Retinal pigment epithelial cell (primary cell): ENCODE results near the gene ISYNA1.

Experiments
- DNase-seq: peaks from one replicate; pipeline ENCODE4 v3.0.0-alpha.2; 2010; ENCODE audit warnings: low read depth
- H3K4me3 ChIP-seq: 2 replicates; pipeline ENCODE4 v1.5.1; 2011; ENCODE audit warnings: mild to moderate bottlenecking, low read length, control low read depth, moderate library complexity
- CTCF ChIP-seq: conservative IDR thresholded peaks from 2 replicates; pipeline ENCODE4 v1.5.1; 2011; ENCODE audit warnings: low read depth, low read length, control low read depth, inconsistent platforms

The ISYNA1 gene

DNA sequence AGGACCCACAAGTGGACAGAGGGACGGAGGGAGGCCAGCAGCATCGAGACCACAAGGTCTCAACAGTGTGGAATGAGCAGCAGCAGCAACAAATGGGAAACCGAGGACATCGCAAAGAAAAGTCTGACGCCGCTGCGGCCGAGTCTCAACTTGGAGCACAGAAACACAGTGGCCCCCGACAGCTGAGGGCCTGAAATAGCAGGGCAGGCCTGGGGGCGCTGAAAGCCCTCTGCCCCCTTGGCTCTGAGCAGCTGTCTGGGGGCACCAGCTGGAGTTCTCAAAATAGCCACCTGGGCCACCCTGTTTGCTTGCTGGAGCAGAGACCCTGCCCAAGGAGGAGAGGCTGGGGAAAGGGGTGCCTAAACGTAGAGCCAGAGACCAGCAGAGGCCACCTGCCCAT, 5.9 kb upstream of the ISYNA1 start:
- no peak for TF ChIP-seq CTCF

GRCh38 chr19:18443406-18443805, 5.5 kb upstream of the ISYNA1 start:
- no peak overlapping the region for H3K4me3 ChIP-seq
- no peak for DNase-seq
- TF ChIP-seq CTCF: no peak

More for the DNA sequence above, 5.9 kb upstream of the ISYNA1 start:
- no peak overlapping the region for H3K4me3 ChIP-seq
- no peak for DNase-seq

DNA sequence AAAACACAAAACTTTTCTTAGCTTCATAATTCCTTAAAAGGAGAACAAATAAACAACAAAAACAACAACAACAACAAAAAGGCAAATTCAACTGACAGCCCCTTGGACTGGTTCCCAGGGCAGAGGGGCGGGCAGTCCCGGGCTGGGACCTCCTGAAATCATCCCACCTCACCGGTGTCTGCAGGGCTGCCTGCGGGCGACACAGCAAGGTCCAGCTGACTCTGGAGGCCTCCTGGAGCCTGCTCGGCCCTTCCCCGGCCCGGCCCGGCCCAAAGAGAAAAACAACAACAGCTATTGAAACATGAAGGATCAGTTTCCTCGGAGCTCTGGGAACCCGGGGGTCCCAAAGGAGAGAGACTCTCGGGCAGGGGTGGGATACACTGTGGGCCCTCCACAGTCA, 5.0 kb upstream of the ISYNA1 start:
- DNase-seq: no peak
- no peak overlapping the region for H3K4me3 ChIP-seq
- no peak for TF ChIP-seq CTCF

DNA sequence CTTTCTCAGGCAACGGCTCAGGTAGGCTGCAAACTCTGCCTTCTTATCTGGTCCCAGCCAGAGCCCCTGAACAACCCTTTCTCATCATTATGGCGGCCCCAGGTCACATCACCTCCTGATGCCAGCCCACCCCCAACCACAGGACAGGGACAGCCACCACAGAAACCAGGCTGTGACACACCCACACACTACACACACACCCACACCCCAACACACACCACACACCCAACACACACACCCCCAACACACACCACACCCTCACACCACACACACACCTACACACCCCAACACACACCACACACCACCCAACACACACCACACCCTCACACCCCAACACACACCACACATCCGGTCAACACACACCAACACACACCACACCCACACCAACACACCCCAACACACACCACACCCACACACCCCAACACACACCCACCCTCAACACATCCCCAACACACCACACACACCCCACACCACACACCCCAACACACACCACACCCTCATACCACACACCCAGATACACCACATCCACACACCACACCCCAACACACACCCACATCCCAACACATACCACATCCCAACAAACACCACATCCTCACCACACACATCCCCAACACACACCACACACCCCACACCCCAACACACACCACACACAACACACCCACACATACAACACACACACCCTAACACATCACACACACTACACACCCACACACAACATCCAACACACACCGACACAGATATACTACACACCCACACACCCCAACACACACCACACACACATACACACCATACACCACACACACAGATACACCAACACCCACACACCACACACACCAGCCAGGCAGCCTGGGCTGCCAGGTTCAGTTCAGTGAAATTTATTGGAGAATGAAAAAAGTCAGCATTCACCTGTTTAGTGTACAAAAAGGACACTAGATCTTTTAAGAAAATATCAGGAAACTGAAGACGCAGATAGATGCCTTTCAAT, 4.2 kb upstream of the ISYNA1 start:
- H3K4me3 ChIP-seq: no peak overlapping the region
- DNase-seq: no peak
- TF ChIP-seq CTCF: no peak

- no peak for DNase-seq
- H3K4me3 ChIP-seq: no peak overlapping the region
- TF ChIP-seq CTCF: no peak
Observed at GRCh38 chr19:18440936-18441803, 3.2 kb upstream of the ISYNA1 start.

- DNase-seq: no peak
- H3K4me3 ChIP-seq: no peak overlapping the region
- peak; percentile 59 for TF ChIP-seq CTCF
Observed at GRCh38 chr19:18440415-18440877, 2.5 kb upstream of the ISYNA1 start.
